ENCODE data around the gene DDX17.

DNA sequence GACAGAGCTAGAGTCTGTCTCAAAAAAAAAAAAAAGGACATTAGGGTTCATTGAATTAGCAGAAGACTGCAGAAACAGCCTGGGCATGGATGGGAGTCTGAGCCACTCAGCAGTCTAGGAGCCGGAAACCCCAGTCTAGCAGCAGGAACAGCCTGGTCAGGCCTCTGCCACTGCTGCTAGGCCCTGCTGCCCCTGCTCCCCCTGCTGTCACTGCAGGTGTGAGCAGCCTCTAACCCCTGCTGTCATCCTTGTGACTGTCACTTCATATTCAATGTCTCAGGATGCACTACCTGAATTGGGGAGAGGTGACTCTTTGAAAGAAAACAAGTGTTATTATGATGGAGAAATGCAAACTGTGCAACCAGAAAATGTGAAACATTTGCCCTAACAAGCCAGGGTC, 7.0 kb upstream of the DDX17 start:
- TF ChIP-seq POLR2A (IDR thresholded peaks at IDR 0.05; ENCODE audit: borderline replicate concordance, extremely low read depth, insufficient read depth, insufficient read length) (no peak), TCF7L2 (IDR thresholded peaks at IDR 0.05; ENCODE audit: borderline replicate concordance, extremely low read depth, insufficient read depth, insufficient read length) (no peak), POLR2AphosphoS5 (IDR thresholded peaks at IDR 0.05; ENCODE audit: low read depth, low read length) (no peak), REST (IDR thresholded peaks at IDR 0.05; ENCODE audit: low read depth) (no peak), MAX (IDR thresholded peaks at IDR 0.05) (no peak), ZBTB33 (IDR thresholded peaks at IDR 0.05; ENCODE audit: extremely low read depth, insufficient replicate concordance, low read length) (no peak), CBX3 (IDR thresholded peaks at IDR 0.05; ENCODE audit: low read depth) (no peak), EZH2 (IDR thresholded peaks at IDR 0.05) (no peak), ZNF274 (IDR thresholded peaks at IDR 0.05; ENCODE audit: low read depth, low read length) (no peak), CEBPB (IDR thresholded peaks at IDR 0.05; ENCODE audit: low read depth) (no peak)
- TF ChIP-seq, protein P1, sequence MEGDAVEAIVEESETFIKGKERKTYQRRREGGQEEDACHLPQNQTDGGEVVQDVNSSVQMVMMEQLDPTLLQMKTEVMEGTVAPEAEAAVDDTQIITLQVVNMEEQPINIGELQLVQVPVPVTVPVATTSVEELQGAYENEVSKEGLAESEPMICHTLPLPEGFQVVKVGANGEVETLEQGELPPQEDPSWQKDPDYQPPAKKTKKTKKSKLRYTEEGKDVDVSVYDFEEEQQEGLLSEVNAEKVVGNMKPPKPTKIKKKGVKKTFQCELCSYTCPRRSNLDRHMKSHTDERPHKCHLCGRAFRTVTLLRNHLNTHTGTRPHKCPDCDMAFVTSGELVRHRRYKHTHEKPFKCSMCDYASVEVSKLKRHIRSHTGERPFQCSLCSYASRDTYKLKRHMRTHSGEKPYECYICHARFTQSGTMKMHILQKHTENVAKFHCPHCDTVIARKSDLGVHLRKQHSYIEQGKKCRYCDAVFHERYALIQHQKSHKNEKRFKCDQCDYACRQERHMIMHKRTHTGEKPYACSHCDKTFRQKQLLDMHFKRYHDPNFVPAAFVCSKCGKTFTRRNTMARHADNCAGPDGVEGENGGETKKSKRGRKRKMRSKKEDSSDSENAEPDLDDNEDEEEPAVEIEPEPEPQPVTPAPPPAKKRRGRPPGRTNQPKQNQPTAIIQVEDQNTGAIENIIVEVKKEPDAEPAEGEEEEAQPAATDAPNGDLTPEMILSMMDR (IDR thresholded peaks at IDR 0.05 in 2 of 3, conservative IDR thresholded peaks at IDR 0.05 in 1 of 3; ENCODE audit: borderline replicate concordance in 1 of 3, insufficient read depth in 1 of 3, low read depth in 2 of 3, low read length in 2 of 3): peak in 2 of 3 experiments; percentile 31 to 32; a peak in 1 of 6 replicates

Measured in HCT116 (cell line).